ENCODE results near the gene MID1.
A peak's percentile ranks its signal among the peaks of the same experiment; 100 is the strongest.
"Not testable (repeated sequence)": the region's sequence is repeated elsewhere in the genome, so short reads cannot be mapped to it uniquely, and the experiment has no call there.

Gene MID1

DNA sequence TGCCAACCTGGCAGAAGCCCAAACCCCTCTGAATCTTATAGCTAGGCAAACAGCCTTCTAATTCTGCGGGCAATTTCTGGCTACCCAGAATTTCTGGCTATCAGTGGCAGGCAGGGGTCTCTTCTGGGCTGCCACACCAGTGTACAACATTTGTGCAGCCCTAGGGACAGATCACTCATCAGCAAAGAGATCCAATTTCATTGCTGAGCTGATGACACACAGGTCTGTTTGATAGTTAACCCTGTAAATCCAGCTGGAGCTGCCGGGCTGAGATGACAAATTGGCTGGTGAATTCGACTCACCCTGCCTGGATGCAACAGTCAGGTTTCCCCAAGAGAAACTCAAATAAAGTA lies 2.4 kb downstream of the MID1 start:
- FAIRE-seq (peak; percentile 87), DNase-seq (ENCODE audit: low spot score) (peak; percentile 77)

DNA sequence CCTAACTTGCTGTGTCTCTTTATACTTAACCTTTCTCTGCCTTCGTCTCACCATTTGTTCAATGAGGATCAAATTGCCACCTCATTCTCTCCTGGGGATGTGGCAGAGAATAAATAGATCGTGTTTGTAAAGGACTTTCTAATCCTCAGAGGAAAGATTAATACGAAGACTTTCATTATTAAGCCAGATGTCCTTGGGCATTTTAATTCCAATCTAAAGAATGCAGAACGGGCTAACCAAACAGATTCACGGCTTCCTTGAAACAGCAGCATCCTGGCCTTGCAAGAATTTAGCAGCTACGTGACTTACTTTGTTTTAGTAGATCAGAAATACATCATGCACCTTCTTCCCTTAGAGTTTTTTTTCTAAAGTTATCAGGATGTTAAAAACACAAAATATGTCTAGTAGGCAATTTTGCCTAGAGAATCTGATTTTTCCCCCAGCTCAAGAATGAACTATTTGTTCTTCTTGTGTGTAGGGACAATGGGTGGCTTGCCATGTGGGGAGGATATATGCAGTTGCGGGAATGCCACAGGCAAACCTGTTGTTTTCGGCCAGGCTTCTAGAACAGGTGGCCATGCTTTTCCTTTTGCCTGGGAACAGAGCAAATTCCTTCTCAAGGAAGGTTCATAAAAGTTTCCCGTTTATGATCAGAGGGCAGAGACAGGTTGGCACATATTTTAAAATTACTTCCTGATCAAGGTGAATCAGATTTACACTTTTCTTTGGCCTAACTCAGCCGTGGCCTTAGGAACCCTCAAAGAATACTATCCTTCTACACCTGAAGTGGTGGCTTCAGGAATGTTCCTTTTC lies 3.0 kb downstream of the MID1 start:
- FAIRE-seq (no peak), DNase-seq (ENCODE audit: low spot score) (no peak)

DNA sequence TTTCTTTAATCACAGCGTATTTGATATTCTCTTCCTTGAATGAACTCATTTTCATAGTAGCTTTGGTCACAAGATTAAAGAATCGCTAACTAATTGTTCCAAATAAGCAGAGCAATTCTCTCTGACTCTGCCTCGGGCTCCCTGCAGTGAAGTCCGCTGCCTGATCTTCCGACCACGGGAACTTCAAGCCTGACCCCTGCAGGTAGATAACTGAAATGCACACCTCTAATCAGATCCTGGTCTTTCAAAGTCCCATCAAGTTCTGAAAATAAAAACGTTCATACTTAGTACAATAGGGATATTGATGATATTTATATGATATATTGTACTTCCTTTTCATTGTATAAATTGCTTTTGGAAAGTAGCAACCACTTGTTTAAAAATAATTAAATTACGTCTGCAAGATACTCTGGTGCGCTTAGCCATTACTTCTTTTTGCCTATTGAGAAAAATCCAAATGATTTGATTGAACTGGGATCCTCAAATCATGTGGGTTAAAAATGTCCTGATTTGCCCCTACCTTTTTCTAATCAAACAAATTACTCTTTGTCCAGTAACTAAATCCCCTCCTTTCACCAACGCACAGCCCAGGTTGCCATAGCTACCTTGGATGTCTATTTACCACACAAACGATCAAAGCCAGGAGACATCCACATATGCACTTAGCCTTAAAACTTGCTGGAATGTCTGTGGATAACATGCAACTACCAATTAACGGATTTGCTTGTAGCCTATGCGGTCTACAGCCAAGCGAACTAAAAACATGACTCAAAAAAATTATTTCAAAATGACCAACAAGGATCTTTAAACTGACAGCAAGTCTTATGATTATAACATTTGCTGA lies 4.2 kb downstream of the MID1 start:
- FAIRE-seq = no peak
- DNase-seq (ENCODE audit: low spot score) = no peak

GRCh38 chrX:10612215-10612614 lies 8.2 kb downstream of the MID1 start:
- peak; percentile 28 for DNase-seq (ENCODE audit: low spot score)

DNA sequence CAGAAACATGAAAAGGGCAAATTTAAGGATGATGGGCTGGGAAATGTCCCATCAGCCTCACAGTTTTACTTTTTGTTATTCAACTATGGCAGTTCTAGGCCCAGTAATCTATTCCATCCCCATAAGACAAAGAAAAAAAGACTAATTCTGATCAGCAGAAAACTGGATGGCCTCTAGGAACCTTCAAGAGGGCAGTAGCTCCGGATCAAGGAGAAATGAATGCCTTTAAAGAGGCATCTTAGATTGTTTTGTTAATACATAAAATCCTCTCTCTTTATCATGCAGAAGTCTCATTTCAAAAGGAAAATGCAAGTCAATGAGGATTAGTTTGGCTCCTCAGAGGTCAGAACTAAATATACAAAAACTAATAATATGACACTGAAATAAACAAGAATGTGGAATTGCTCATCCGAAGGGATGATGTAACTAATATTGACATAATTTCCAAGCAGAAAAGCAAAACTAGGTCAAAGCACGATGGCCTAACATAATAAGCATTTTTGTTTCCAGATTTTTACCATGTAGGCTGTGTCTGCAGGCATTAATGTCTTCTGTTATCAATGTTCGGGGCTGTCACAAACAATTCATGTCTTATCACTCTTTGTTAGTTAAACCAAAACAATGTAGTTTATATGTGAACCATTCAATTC lies 8.8 kb downstream of the MID1 start:
- FAIRE-seq = peak; percentile 50

More at GRCh38 chrX:10612215-10612614, 8.2 kb downstream of the MID1 start:
- FAIRE-seq = peak; percentile 95

DNA sequence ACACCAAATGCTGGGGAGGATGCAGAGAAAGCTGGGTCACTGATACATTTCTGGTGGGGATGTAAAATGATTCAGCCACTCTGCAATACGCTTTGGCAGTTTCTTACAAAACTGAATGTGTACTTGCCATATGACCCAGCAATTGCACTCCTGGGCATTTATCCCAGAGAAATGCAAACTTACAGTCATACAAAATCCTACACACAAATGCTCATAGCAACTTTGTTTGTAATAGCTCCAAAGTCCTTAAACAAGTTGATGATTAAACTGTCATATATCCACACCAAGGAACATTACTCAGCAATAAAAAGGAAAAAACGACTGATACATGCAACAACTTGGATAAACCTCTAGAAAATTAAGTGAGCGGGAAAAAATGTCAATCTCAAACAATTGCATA lies 12.3 kb downstream of the MID1 start:
- peak; percentile 42 for DNase-seq (ENCODE audit: low spot score)
- peak; percentile 66 for FAIRE-seq

More for the DNA sequence above, 8.8 kb downstream of the MID1 start:
- no peak for DNase-seq (ENCODE audit: low spot score)

- DNase-seq (ENCODE audit: low spot score) (no peak), FAIRE-seq (no peak)
Measured at GRCh38 chrX:10607233-10607632, 13.2 kb downstream of the MID1 start.

GRCh38 chrX:10603612-10604011 lies 16.8 kb downstream of the MID1 start:
- DNase-seq (ENCODE audit: low spot score) = no peak
- no peak for FAIRE-seq

GRCh38 chrX:10602646-10603045 lies 17.7 kb downstream of the MID1 start:
- DNase-seq (ENCODE audit: low spot score) (no peak), FAIRE-seq (no peak)

- FAIRE-seq = no peak
- no peak for DNase-seq (ENCODE audit: low spot score)
Measured at GRCh38 chrX:10600479-10600878, 19.9 kb downstream of the MID1 start.

DNA sequence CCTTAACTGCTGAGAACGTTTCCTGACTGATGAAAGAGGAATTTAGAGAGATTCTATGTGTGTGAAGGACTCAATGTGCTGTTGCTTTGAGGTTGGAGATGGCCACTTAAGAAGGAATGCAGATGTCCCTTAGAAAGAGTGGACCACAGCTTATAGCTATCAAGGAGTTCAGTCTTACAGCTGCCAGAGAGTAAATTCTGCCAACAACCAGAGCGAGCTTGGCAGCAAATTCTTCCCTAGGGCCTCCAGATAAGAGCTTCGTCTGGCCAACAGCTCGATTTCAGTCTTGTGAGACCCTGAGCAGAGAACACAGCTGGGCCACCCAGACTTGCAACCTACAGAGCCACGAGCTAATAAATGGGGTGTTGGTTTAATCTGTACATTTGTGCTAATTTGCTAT lies 21.8 kb downstream of the MID1 start:
- DNase-seq (ENCODE audit: low spot score) (no peak), FAIRE-seq (no peak)

DNA sequence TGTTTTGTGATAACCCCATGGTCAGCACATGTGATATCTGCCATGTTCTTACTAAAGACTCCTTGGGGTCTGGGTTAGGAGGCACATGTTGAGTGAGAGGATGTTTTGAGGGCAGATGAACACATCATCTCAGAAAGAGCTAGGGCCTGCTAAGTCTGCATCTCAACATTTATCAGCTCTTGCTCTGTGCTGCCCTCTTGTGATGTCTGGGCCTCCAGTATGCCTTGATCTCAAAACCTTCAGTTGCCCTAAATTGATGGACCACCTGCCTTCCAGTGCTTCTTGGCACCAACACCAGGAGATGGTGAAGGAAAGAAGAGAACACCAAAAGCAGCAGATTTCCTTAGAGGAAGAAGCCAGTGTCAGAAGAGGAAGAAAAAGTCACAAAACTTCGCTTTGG lies 22.5 kb downstream of the MID1 start:
- no peak for DNase-seq (ENCODE audit: low spot score)
- FAIRE-seq = no peak

GRCh38 chrX:10591363-10592335 lies 28.7 kb downstream of the MID1 start:
- no peak for FAIRE-seq
- no peak for DNase-seq (ENCODE audit: low spot score)

DNA sequence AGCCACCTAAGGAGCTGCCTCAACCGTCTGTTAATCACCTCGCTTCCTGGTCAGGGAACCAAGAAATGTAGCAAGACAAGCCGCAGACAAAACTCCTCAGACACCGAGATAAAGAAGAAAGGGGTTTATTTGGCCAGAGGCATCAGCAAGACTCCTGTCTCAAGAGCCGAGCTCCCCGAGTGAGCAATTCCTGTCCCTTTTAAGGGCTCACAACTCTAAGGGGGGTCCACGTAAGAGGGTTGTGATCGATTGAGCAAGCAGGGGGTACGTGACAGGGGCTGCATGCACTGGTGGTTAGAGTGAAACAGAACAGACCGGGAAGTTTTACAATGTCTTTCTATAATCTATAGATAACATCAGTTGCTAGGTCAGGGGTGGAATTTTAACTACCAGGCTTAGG lies 30.6 kb downstream of the MID1 start:
- DNase-seq (ENCODE audit: low spot score) (peak; percentile 37), FAIRE-seq (peak; percentile 53)

GRCh38 chrX:10589098-10589497 lies 31.3 kb downstream of the MID1 start:
- FAIRE-seq = peak; percentile 63
- peak; percentile 34 for DNase-seq (ENCODE audit: low spot score)

DNA sequence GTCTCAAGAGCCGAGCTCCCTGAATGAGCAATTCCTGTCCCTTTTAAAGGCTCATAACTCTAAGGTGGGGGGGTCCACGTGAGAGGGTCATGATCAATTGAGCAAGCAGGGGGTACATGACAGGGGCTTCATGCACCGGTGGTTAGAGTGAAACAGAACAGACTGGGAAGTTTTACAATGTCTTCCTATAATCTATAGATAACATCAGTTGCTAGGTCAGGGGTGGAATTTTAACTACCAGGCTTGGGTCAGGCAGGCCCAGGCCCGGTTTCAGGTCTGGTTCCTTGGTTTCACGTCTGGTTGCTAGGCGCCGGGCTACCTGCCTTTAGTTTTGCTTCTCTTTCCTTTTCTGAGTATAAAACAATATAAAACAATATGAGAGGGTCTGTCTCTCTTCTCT lies 35.5 kb downstream of the MID1 start:
- FAIRE-seq; DNase-seq (ENCODE audit: low spot score): not testable (repeated sequence)

GRCh38 chrX:10582945-10583344 lies 37.4 kb downstream of the MID1 start:
- DNase-seq (ENCODE audit: low spot score) = peak; percentile 33
- FAIRE-seq = no peak

GRCh38 chrX:10582215-10582733 lies 38.1 kb downstream of the MID1 start:
- DNase-seq (ENCODE audit: low spot score) = peak; percentile 47
- peak; percentile 84 for FAIRE-seq

DNA sequence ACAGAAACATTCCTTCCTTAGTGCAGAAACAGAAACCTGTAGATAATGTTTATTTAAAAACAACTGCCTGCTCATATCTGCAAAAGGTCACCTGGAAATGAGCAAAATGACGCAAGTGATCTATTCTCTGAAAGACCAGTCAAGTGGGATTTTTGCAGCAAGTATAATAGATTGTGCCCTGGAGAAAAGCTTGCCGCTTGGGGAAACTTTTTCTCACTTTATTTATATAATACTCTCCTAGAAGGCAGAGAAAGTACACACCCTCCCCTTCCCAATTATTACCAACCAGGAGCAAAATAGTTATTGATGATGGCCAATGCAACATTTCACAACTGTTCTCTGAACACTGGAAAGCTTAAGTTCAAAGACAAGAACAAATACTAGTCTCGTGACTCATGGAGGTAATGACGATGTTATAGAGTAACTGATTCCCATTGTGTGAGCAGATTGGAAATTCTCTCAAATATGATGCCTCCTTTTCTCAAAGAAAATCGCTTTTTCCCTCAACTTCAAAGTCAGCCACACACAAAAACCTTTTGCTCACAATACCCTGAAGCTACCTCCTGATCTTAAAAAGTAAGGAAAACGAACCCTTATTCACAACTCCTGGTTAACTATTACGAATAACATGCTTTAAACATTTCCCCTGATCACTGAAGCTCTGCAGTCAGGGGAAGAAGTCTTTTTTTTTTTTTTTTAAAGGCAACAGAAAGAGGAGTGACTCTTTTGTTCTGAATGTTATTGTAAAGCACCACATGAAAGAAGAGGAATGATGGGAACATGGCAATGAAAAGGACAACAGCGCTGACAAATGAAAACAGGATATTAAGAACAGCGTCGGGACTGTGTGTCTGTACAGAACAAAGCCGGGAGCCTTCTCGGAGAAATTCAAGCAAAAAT lies 41.0 kb downstream of the MID1 start:
- FAIRE-seq (peak; percentile 93), DNase-seq (ENCODE audit: low spot score) (peak; percentile 53)

- DNase-seq (ENCODE audit: low spot score) (no peak), FAIRE-seq (peak; percentile 63)
Measured at GRCh38 chrX:10578527-10578926, 41.9 kb downstream of the MID1 start.
